IMR-90 (cell line): ENCODE data around the gene SBF2. TPM values are rescaled to one million over a fixed set of nuclear protein-coding genes. Genes with fewer than 3 reads are reported as not detected.
A peak's percentile ranks its signal among the peaks of the same experiment; 100 is the strongest.

ENCODE experiments used
- ATAC-seq: fragments of 200-7000 bp; cut with Tn5 transposase; 2 replicates; pipeline ENCODE4 v1.9.1; 2020; ENCODE audit warnings: low read depth, mild to moderate bottlenecking, moderate library complexity
- BruUV-seq: library from RNA; stranded (reverse); fragments of 400-500 nt; replicated peaks from 2 replicates; lab custom pipeline; 2021; lab: Mats Ljungman, UMichigan
- CTCF ChIA-PET: fragments of 300-600 bp; formaldehyde crosslinking; extraction: SDS; loops from one replicate; lab custom pipeline; 2021; ENCODE audit warnings: antibody characterized with exemption; lab: Yijun Ruan, JAX
- POLR2A ChIA-PET: fragments of 300-600 bp; sonication (Branson Sonifier 250); formaldehyde crosslinking; loops from one replicate; lab custom pipeline; 2022; ENCODE audit warnings: antibody characterized with exemption; ENCODE audit not compliant: unreplicated experiment; lab: Charles Lee
- DNase-seq: peaks from one replicate; pipeline ENCODE4 v3.0.0; 2013
- H2AFZ ChIP-seq: replicated peaks from 2 replicates; pipeline ENCODE3; 2013; ENCODE audit warnings: low read length, mild to moderate bottlenecking; ENCODE audit not compliant: poor library complexity
- H2AK5ac ChIP-seq: 2 replicates; pipeline ENCODE4 v1.6.1; 2013; ENCODE audit warnings: low read depth, low read length, inconsistent platforms
- H2AK9ac ChIP-seq: replicated peaks from 2 replicates; pipeline ENCODE3; 2013; ENCODE audit warnings: mild to moderate bottlenecking, low read depth, low read length, moderate library complexity; ENCODE audit not compliant: poor library complexity
- H2BK120ac ChIP-seq: 2 replicates; pipeline ENCODE4 v1.6.1; 2013; ENCODE audit warnings: low read depth, low read length, inconsistent platforms
- H2BK15ac ChIP-seq: 3 replicates; pipeline ENCODE4 v1.6.1; 2013; ENCODE audit warnings: low read depth, low read length, inconsistent platforms
- H2BK20ac ChIP-seq: 2 replicates; pipeline ENCODE4 v1.6.1; 2013; ENCODE audit warnings: low read depth, mild to moderate bottlenecking, inconsistent platforms, low read length, moderate library complexity
- H2BK5ac ChIP-seq: 2 replicates; pipeline ENCODE4 v1.6.1; 2013; ENCODE audit warnings: mild to moderate bottlenecking, low read depth, low read length, inconsistent platforms; ENCODE audit not compliant: poor library complexity, severe bottlenecking
- H3K14ac ChIP-seq: replicated peaks from 2 replicates; pipeline ENCODE4 v1.6.1; 2013; ENCODE audit warnings: low read depth, low read length, inconsistent platforms
- H3K18ac ChIP-seq: 2 replicates; pipeline ENCODE4 v1.6.1; 2013; ENCODE audit warnings: low read depth, low read length, control low read depth
- H3K23ac ChIP-seq: 2 replicates; pipeline ENCODE4 v1.6.1; 2013; ENCODE audit warnings: low read depth, low read length, inconsistent platforms
- H3K27ac ChIP-seq: 2 replicates; pipeline ENCODE4 v1.5.1; 2013; ENCODE audit warnings: mild to moderate bottlenecking, control low read depth, low read length; ENCODE audit not compliant: insufficient read depth
- H3K27me3 ChIP-seq: 2 replicates; pipeline ENCODE4 v1.6.1; 2013; ENCODE audit warnings: low read length; ENCODE audit not compliant: control insufficient read depth, insufficient read depth
- H3K36me3 ChIP-seq: 2 replicates; pipeline ENCODE4 v1.6.1; 2013; ENCODE audit warnings: low read length, mixed read lengths; ENCODE audit not compliant: control insufficient read depth, insufficient read depth
- H3K4ac ChIP-seq: 2 replicates; pipeline ENCODE4 v1.6.1; 2013; ENCODE audit warnings: low read depth, low read length, inconsistent platforms
- H3K4me1 ChIP-seq: 2 replicates; pipeline ENCODE4 v1.6.1; 2013; ENCODE audit warnings: low read length, mixed read lengths; ENCODE audit not compliant: control insufficient read depth, insufficient read depth
- H3K4me2 ChIP-seq: 2 replicates; pipeline ENCODE4 v1.6.1; 2013; ENCODE audit warnings: low read depth, mild to moderate bottlenecking, control low read depth, low read length, moderate library complexity
- H3K4me3 ChIP-seq: 2 replicates; pipeline ENCODE4 v1.5.1; 2013; ENCODE audit warnings: low read depth, mild to moderate bottlenecking, control low read depth, low read length, moderate library complexity; ENCODE audit not compliant: insufficient read depth
- H3K56ac ChIP-seq: 2 replicates; pipeline ENCODE4 v1.6.1; 2013; ENCODE audit warnings: low read length, inconsistent platforms; ENCODE audit not compliant: insufficient read depth; ENCODE audit errors: extremely low read depth
- H3K79me1 ChIP-seq, 2 experiments: 2 replicates each; pipeline ENCODE4 v1.6.1; 2013; ENCODE audit warnings: low read length in 2 of 2, inconsistent platforms in 1 of 2, low read depth in 1 of 2
- H3K9ac ChIP-seq: 2 replicates; pipeline ENCODE4 v1.6.1; 2013; ENCODE audit warnings: low read depth, low read length, control low read depth
- H3K9me1 ChIP-seq: 2 replicates; pipeline ENCODE4 v1.6.1; 2013; ENCODE audit warnings: low read length, inconsistent platforms; ENCODE audit not compliant: insufficient read depth
- H3K9me3 ChIP-seq: 2 replicates; pipeline ENCODE4 v1.6.1; 2013; ENCODE audit warnings: low read length; ENCODE audit not compliant: control insufficient read depth, insufficient read depth
- H4K20me1 ChIP-seq: 2 replicates; pipeline ENCODE4 v1.6.1; 2013; ENCODE audit warnings: low read length, inconsistent platforms; ENCODE audit not compliant: insufficient read depth
- H4K5ac ChIP-seq: 2 replicates; pipeline ENCODE4 v1.6.1; 2013; ENCODE audit warnings: mild to moderate bottlenecking, low read depth, low read length, control low read depth
- H4K8ac ChIP-seq, 2 experiments: 2 replicates each; pipeline ENCODE4 v1.6.1; 2013; ENCODE audit warnings: low read depth in 2 of 2, low read length in 2 of 2, control low read depth in 1 of 2, inconsistent platforms in 1 of 2
- H4K91ac ChIP-seq: 2 replicates; pipeline ENCODE4 v1.6.1; 2013; ENCODE audit warnings: low read depth, low read length, inconsistent platforms; ENCODE audit not compliant: insufficient read depth
- BHLHE40 ChIP-seq: fragments of 150-350 bp; IDR thresholded peaks from 2 replicates; pipeline ENCODE4 v1.6.1; 2016; ENCODE audit warnings: mild to moderate bottlenecking, low read depth, low read length
- CEBPB ChIP-seq: IDR thresholded peaks from 2 replicates; pipeline ENCODE4 v1.6.1; 2012; ENCODE audit warnings: low read depth, low read length, improper control_type of control experiment
- CHD1 ChIP-seq: IDR thresholded peaks from 2 replicates; pipeline ENCODE4 v1.6.1; 2012; ENCODE audit warnings: low read depth, low read length, improper control_type of control experiment
- CTCF ChIP-seq: conservative IDR thresholded peaks from 2 replicates; pipeline ENCODE4 v1.5.1; 2012; ENCODE audit warnings: mild to moderate bottlenecking, low read depth, low read length, improper control_type of control experiment
- FOS ChIP-seq: fragments of 150-350 bp; IDR thresholded peaks from 2 replicates; pipeline ENCODE4 v1.6.1; 2016; ENCODE audit warnings: low read depth, low read length
- MAZ ChIP-seq: IDR thresholded peaks from 2 replicates; pipeline ENCODE4 v1.6.1; 2012; ENCODE audit warnings: low read depth, mild to moderate bottlenecking, low read length, improper control_type of control experiment, moderate library complexity, borderline replicate concordance
- POLR2A ChIP-seq: IDR thresholded peaks from 2 replicates; pipeline ENCODE4 v1.6.1; 2012; ENCODE audit warnings: mild to moderate bottlenecking, low read depth, low read length
- RAD21 ChIP-seq: IDR thresholded peaks from 2 replicates; pipeline ENCODE4 v1.6.1; 2012; ENCODE audit warnings: low read length, improper control_type of control experiment
- SMC3 ChIP-seq: fragments of 150-350 bp; IDR thresholded peaks from 2 replicates; pipeline ENCODE4 v1.6.1; 2016; ENCODE audit warnings: low read depth, mild to moderate bottlenecking, antibody characterized with exemption, low read length, moderate library complexity
- USF2 ChIP-seq: fragments of 150-350 bp; IDR thresholded peaks from 2 replicates; pipeline ENCODE4 v1.6.1; 2017; ENCODE audit warnings: mild to moderate bottlenecking, antibody characterized with exemption, low read length, low read depth
- WGBS, 2 experiments: methylation state at CpG; one replicate each; pipeline versions ENCODE4 v1.1.5 to v1.1.7; 2013; ENCODE audit warnings: missing lambda C conversion rate in 2 of 2; ENCODE audit not compliant: insufficient read length in 1 of 2; ENCODE audit errors: extremely low coverage in 2 of 2; 5-methylcytosine and 5-hydroxymethylcytosine counted together
- dilution Hi-C: fragments of 300-500 bp; cut with HindIII; formaldehyde crosslinking; loops from one replicate; pipeline ENCODE4 v1.14.3; 2018; ENCODE audit warnings: low sequenced_read_pairs; ENCODE audit not compliant: unreplicated experiment
- in situ Hi-C: fragments of 300-500 bp; cut with MboI; formaldehyde crosslinking; loops from 3 replicates; pipeline ENCODE4 v1.14.3; 2019; ENCODE audit warnings: low sequenced_read_pairs, inconsistent platforms, mixed read lengths
- intact Hi-C: fragments of 100-400 bp; cut with micrococcal nuclease; formaldehyde crosslinking; loops from 2 replicates; pipeline ENCODE4 v1.10.0; 2022
- polyA plus RNA-seq, 3 experiments: library from polyadenylated mRNA; depleted of rRNA; stranded (reverse); fragments of >200 nt; gene quantifications; 2 replicates each; pipeline ENCODE4 v1.2.3, GENCODE V29; 2012; ENCODE audit warnings: low replicate concordance in 1 of 3
- total RNA-seq: library from RNA; depleted of rRNA; stranded (reverse); fragments of >200 nt; gene quantifications from 2 replicates; pipeline ENCODE4 v1.2.3, GENCODE V29; 2012

SBF2 gene
- total and polyA plus RNA-seq, 2 of the 4 experiments (the other 2 are of a cell fraction): 23.8 to 51.8 TPM

GRCh38 chr11:9834291-9834690, 459.7 kb downstream of the SBF2 start:
- CTCF ChIA-PET: interaction anchor here (1.3 kb wide), 1 partner anchor 532 kb away, joined by 3 read pairs; no protein-coding TSS in a partner anchor
- Histone ChIP-seq H2BK15ac (no peak overlapping the region; the same call in 2 of the 3 replicates), H2AFZ (no peak overlapping the region), H3K9me1 (peaks cover 6% of the 10 kb centered on the region), H3K4ac (no peak overlapping the region), H3K18ac (no peak overlapping the region), H4K91ac (no peak overlapping the region), H2BK20ac (no peak overlapping the region), H3K56ac (no peak overlapping the region), H3K36me3 (peaks cover 13% of the 10 kb centered on the region), H4K8ac (no peak overlapping the region), H3K4me2 (no peak overlapping the region), H3K4me3 (no peak overlapping the region), H3K14ac (no peak overlapping the region; the same call in 1 of the 2 replicates), H2BK120ac (no peak overlapping the region), H3K27ac (no peak overlapping the region), H2AK9ac (no peak overlapping the region), H3K79me1 (peaks cover 3 to 4% of the 10 kb centered on the region in 2 experiments; a peak in 1 of 4 replicates), H2AK5ac (no peak overlapping the region), H3K9ac (no peak overlapping the region), H2BK5ac (no peak overlapping the region), H3K27me3 (no peaks in the 10 kb centered on the region), H3K23ac (0 out of 2 replicates have a peak overlapping the region, but pooled peaks have one; percentile 42), H3K4me1 (no peaks in the 10 kb centered on the region), H4K5ac (no peak overlapping the region), H3K9me3 (no peaks in the 10 kb centered on the region), H4K20me1 (no peaks in the 10 kb centered on the region)
- intact Hi-C loops: no loop called here
- BruUV-seq: no TSS peak
- dilution Hi-C loops: no loop called here
- in situ Hi-C loops: no loop called here
- POLR2A ChIA-PET: no interaction called here
- DNase-seq (no peak), ATAC-seq (no peak)
- no peak for TF ChIP-seq CEBPB
- no peak for TF ChIP-seq BHLHE40
- no peak for TF ChIP-seq MAZ
- TF ChIP-seq SMC3: no peak
- TF ChIP-seq POLR2A: no peak
- no peak for TF ChIP-seq CHD1
- no peak for TF ChIP-seq FOS
- no peak for TF ChIP-seq RAD21
- TF ChIP-seq USF2: no peak
- no peak for TF ChIP-seq CTCF
- no CpG with 5 or more reads among the region's 3 CpGs for WGBS, 2 experiments
